NCI-H446 (cell line): Measurements from ENCODE around the gene MED13L.
A peak's percentile ranks its signal among the peaks of the same experiment; 100 is the strongest.

Experiments used
- DNase-seq, 2 experiments: peaks; one replicate each; lab custom pipeline; 2025; lab: John Stamatoyannopoulos, UW

MED13L gene

GRCh38 chr12:116277467-116278278, at the start of gene MED13L:
TSS of gene MED13L (minus strand) at chr12:116277693. CDS start at chr12:116277131, 562 bp downstream.
- DNase-seq = peak; percentile 49 to 90

GRCh38 chr12:116325336-116325664, 47.8 kb upstream of the MED13L start:
- DNase-seq = no peak

- no peak for DNase-seq
Measured at GRCh38 chr12:116324654-116325335, 47.3 kb upstream of the MED13L start.

GRCh38 chr12:116323406-116324386, 46.2 kb upstream of the MED13L start:
- no peak for DNase-seq

GRCh38 chr12:116321913-116322312, 44.4 kb upstream of the MED13L start:
- no peak for DNase-seq

GRCh38 chr12:116320791-116321217, 43.3 kb upstream of the MED13L start:
- DNase-seq = peak in 1 of 2 experiments; percentile 65

- DNase-seq = peak; percentile 55 to 90
Measured at GRCh38 chr12:116319898-116320621, 42.6 kb upstream of the MED13L start.

- peak; percentile 75 to 87 for DNase-seq
Measured at GRCh38 chr12:116319233-116319897, 41.9 kb upstream of the MED13L start.

GRCh38 chr12:116318576-116319232, 41.2 kb upstream of the MED13L start:
- DNase-seq = peak; percentile 84 to 98

GRCh38 chr12:116317986-116318575, 40.6 kb upstream of the MED13L start:
- DNase-seq = no peak

- no peak for DNase-seq
Measured at GRCh38 chr12:116317139-116317538, 39.6 kb upstream of the MED13L start.

GRCh38 chr12:116314477-116314876, 37.0 kb upstream of the MED13L start:
- DNase-seq = no peak

GRCh38 chr12:116313194-116313927, 35.9 kb upstream of the MED13L start:
- peak; percentile 13 to 82 for DNase-seq

- DNase-seq = no peak
Measured at GRCh38 chr12:116310082-116310481, 32.6 kb upstream of the MED13L start.

- DNase-seq = no peak
Measured at GRCh38 chr12:116309343-116309742, 31.9 kb upstream of the MED13L start.

GRCh38 chr12:116308647-116309046, 31.2 kb upstream of the MED13L start:
- no peak for DNase-seq

- no peak for DNase-seq
Measured at GRCh38 chr12:116306968-116307367, 29.5 kb upstream of the MED13L start.

GRCh38 chr12:116306506-116306905, 29.0 kb upstream of the MED13L start:
- DNase-seq = no peak

- no peak for DNase-seq
Measured at GRCh38 chr12:116304621-116305020, 27.1 kb upstream of the MED13L start.
